GM18498 (cell line): ENCODE measurements around the gene RAB1B.
"Not testable (repeated sequence)": the region's sequence is repeated elsewhere in the genome, so short reads cannot be mapped to it uniquely, and the experiment has no call there.

ENCODE experiments used
- ATAC-seq: cut with Tn5 transposase; IDR thresholded peaks from one replicate; pipeline ENCODE4 v1.9.1; 2021; ENCODE audit warnings: mild to moderate bottlenecking, moderate library complexity; ENCODE audit not compliant: unreplicated experiment

Gene RAB1B

DNA sequence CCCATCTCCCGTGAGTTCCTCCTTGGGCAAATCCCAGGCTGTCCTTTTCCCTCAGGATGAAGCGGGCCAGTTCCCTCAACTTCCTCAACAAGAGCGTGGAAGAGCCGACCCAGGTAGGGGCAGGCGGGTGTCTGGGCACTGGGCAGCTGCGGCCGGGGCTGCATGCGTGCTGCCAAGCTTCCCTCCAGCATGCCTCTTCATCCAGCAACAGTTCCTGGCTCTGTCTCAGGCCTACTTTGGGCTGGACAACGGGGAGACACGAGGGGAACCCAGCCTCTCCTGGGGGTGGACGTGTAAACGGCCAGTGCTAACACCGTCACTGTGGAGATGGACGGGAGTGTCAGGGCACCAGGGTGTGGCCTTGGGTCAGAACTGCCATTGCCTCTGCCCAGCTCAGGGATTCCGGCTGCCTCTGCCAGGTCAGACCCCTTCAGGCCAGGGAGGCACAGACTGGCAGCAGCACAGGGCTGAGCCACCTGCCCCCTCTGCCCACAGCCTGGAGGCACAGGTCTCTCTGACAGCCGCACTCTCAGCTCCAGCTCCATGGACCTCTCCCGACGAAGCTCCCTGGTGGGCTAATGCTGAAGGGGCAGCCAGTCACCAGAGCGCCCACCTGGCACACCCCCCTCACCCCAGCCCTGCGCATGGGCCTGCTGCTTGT lies 1.9 kb upstream of the RAB1B start:
- ATAC-seq = no peak

DNA sequence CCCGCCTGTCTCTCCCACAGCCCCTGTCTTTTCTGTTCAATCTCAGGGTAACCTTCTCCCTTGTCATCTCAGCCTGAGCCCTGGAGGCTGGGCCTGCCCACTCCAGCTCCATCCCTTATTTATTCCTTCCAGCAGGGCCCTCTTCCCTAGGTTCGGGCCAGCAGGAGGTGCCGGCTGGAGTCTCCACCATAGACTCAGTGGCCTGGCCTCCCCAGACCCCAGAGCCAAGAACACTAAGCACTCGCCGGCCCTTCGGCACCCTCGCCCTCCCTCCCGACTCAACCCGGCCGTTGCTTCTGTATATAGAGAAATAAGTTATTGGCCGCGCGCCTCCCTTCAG lies 1.4 kb upstream of the RAB1B start:
- ATAC-seq = no peak

DNA sequence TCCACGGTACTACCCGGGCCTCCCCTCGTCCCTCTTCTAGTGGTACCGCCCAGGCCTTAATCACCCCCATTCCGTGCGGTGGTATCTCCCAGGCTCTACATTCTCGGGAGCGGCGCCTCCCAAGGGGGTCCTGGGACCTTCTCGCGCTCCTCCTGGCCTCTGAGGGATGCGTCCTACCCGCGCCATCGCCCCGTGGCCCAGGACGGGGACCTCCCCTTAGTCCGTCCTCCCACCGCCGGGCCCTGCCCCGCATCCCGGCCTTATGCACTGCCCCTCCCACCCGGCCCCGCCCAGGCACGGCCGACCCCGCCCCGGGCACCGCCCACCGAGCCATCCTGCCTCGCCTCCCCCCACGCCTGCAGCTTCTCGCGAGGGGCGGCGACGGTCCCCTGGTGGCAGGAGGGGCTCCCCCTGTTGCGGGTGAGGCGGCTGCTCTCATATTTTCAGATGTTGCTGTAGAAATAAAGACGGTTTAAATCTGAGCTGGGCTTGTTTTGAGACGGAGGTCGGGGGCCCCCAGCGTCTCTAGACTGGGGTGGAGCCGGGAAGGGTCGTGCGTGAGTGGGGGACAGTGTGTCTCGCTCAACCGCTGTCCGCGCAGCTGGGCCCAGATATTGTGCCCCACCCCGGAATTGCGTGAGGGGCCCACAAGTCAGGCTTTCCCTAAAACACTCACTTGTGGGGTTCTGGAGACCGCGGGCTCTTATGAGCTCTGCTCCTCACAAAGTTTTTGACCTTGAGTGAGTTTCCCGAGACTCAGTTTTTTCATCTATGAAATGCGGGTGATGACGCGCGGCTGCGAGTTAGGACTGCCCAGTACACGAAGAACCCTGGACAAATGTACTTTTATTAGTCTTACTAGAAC lies 828 bp upstream of the RAB1B start:
- ATAC-seq = peak; percentile 57

DNA sequence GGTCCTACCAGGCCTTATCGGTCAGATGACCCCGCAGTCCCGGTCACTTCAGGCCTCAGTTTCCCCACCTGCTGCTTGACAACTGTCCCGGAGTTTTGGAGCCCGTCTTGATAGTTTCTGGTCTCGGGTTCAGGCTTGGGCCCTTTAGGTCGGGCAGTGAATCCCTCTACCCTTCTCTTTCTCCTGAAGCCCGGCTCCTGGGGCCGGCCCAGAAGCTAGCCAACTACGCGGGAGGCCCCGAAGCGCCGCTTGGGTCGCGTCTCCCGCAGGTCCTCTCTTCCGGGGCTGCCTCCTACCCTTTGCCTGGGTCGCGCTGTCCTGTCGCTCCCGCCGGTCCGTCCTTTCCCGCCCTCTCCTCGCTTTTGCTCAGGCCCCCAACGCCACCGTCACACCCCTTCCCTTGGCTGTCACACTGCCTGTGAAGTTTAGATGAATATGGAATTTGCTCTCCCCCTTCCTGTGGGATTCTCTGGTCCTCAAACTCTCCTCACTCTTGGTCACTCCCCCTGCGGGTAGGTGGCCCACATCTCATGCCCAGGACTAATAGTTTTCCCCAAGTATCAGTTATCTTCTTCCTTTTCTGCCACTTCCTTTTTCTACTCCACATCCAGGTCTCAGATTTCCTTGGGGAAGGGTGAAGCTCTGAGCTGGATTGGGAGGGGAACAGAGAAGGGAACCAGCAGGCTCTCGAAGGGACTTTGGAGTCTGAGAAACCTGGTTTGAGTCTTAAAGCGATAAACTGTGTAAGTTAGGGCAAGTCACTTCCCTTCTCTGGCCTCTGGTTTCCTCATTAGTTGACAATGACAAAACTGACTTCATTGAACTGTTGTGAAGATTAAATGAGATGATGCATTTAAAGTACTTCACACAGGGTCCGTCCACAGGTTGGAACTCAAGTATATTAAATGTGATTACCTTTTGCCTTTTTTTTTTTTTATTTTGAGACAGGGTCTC lies 790 bp downstream of the RAB1B start:
- ATAC-seq = no peak

DNA sequence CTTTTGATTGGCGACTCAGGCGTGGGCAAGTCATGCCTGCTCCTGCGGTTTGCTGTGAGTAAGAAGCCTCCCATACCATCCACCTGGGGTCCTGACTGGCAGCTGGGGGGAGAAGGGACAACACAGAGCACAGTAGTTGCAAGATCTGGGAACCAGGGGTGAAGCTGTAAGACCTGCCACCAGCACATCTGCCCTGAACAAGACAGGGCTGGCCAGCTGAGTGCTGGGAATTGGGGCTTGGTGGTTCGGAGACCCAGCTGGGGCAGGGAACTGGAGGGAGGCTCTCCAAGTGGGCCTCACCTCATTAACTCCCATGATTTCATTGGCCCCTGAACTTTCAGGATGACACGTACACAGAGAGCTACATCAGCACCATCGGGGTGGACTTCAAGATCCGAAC lies 3.4 kb downstream of the RAB1B start:
- no peak for ATAC-seq

DNA sequence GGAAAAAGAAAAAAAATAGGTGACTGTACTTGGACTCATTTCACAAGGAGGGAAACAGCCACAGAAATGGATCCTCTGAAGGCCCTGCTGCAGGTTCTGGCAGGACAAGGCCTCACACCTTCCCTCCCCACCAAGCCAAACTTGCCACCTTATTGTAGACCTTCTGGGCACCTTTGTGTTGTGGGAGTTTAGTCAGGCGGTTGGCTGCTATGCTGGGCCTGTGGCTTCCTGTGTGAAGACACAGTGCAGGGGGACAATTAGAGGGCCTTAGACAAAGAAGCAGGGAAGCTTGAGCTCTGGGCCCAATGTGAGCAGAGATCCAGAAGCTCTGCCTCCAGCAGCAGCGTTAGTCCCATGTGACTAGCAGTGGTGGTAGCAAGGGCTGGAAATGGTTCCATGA lies 4.2 kb downstream of the RAB1B start:
- ATAC-seq = no peak

DNA sequence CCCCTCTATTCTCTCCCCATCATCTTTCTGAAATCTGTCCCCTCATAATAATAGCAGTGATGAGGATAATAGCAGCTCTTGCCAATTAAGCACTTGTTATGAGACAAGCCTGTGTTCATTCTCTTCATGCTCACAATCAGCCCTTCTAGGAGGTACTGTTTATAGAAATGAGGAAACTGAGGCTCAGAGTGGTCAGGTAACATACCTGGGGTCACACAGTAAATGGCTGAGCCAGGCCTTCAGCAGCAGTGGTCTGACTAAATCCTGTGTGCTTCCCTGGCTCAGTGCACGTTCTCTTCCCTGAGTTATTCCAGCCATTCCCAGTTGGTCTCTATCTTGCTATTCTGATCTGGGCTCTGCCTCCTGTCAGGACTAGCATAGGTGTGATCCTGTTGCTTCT lies 5.8 kb downstream of the RAB1B start:
- no peak for ATAC-seq

DNA sequence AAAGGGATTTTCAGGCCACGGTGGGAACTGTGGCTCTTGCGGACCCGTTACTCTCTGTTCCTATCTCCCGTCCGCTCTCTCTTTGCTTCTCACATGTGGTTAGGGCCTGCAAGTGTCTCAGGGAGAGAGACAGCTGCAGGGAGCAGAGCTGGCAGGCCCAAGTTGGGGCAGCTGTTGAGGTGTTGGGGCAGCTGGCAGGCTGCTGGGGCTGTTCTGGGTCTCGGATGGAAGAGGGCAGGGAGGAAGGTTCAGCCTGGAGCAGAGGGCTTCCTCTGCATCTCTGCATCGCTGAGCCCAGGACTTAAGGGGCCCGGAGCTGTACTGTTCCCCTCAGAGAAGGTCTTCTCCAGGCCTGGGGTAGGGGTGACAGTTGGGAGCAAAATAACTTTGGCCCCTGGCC lies 7.0 kb downstream of the RAB1B start:
- no peak for ATAC-seq

DNA sequence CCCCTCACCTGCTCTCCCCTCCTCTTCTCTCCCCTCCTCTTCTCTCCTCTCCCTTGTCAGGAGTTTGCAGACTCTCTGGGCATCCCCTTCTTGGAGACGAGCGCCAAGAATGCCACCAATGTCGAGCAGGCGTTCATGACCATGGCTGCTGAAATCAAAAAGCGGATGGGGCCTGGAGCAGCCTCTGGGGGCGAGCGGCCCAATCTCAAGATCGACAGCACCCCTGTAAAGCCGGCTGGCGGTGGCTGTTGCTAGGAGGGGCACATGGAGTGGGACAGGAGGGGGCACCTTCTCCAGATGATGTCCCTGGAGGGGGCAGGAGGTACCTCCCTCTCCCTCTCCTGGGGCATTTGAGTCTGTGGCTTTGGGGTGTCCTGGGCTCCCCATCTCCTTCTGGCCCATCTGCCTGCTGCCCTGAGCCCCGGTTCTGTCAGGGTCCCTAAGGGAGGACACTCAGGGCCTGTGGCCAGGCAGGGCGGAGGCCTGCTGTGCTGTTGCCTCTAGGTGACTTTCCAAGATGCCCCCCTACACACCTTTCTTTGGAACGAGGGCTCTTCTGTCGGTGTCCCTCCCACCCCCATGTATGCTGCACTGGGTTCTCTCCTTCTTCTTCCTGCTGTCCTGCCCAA lies 7.7 kb downstream of the RAB1B start:
- ATAC-seq = no peak

DNA sequence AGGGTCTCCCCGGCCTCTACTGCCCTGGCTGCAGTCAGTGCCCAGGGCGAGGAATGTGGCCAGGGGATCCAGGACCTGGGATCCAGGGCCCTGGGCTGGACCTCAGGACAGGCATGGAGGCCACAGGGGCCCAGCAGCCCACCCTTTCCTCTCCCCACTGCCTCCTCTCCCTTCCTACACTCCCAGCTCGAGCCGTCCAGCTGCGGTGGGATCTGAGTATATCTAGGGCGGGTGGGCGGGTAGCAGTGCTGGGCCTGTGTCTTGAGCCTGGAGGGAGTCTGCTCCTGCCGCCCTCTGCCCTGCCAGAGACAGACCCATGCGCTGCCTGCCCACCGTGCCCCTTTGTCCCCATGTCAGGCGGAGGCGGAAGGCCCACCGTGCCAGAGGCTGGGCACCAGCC lies 8.2 kb downstream of the RAB1B start:
- ATAC-seq = not testable (repeated sequence)

DNA sequence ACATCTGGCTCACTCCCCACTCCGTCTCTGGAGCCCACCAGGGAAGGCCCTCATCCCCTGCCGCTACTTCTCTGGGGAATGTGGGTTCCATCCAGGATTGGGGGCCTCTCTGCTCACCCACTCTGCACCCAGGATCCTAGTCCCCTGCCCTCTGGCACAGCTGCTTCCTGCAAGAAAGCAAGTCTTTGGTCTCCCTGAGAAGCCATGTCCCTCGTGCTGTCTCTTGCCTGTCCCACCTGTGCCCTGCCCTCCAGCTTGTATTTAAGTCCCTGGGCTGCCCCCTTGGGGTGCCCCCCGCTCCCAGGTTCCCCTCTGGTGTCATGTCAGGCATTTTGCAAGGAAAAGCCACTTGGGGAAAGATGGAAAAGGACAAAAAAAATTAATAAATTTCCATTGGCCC lies 8.6 kb downstream of the RAB1B start:
- not testable (repeated sequence) for ATAC-seq

DNA sequence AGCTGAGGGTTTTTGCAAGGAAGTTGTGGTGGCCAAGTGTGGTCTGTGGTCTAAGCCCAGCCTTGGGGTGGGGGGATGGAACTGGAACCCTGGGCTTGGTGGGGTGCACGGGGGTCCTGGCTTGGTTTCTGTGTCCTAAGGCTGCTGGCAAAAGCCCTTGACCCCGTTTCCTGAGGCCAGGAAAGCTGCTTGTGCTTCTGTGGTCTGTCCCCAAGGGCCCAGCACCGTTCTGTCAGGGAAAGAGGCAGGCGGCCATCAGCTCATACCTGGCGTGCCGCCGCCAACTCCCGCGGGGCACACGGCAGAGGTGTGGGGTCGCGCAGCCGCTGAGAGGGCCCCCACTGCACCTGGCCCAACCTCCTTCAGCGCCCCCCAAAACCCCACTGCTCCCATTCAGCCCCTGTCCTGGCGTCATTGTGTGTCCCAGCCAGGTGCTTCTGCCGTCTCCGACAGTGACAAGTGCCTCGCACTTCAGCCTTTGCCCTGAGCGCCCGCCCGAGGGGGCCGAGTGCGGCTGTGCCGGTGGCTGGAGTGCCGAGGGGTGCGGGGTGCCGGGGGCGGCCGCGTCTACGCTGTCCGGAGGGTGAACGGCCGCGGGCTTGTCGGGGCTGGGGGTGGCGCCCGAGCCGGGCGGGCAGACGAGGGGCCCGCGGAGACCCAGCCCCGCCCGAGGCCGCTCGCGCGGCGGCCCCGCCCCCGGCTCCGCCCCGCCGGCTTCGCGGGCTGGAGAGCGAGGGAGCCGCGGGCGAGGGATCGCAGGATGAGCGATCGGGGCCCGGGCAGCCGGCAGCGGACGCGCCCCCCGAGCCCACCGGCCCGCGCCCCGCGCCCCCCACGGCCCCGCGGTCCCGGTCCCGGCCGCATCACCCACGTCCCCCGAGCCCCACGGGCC lies 9.3 kb downstream of the RAB1B start, which contains the start of gene CNIH2:
CNIH2 (plus strand) TSS at position 705 of the 892 bp plus-strand sequence. CDS start 282 bp downstream, outside the sequence.
- ATAC-seq = no peak

DNA sequence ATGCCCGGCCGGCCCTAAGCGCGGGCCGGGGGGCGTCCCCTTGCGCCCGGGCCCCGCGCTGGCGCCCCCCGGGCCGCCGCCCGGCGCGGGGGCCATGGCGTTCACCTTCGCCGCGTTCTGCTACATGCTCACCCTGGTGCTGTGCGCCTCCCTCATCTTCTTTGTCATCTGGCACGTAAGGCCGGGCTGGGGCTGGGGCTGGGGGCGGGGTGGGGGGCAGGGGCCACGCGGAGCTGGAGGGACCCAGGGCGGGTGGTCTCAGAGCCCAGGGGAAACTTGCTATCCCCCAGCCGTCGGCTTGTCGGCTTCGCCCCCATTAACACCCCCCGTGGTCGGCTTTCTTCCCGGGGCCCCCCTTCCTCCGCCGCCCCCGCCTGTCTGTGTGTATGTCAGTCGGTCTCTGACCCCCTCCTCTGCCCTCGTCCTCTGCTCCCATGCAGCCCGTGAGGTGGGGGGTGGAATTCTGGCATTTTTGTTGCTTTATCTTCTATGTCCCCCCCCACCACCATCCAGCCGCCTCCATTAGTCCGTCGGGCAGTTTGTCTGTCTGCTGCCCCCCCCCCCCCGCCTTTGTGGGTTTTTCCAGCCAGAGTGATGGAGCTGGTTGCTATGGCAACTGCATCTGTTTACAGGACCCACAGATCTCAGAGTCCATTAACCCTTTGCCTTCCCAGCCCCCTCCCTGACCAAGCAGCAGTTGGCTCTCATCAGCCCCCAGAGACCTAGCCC lies 10.1 kb downstream of the RAB1B start:
- no peak for ATAC-seq

DNA sequence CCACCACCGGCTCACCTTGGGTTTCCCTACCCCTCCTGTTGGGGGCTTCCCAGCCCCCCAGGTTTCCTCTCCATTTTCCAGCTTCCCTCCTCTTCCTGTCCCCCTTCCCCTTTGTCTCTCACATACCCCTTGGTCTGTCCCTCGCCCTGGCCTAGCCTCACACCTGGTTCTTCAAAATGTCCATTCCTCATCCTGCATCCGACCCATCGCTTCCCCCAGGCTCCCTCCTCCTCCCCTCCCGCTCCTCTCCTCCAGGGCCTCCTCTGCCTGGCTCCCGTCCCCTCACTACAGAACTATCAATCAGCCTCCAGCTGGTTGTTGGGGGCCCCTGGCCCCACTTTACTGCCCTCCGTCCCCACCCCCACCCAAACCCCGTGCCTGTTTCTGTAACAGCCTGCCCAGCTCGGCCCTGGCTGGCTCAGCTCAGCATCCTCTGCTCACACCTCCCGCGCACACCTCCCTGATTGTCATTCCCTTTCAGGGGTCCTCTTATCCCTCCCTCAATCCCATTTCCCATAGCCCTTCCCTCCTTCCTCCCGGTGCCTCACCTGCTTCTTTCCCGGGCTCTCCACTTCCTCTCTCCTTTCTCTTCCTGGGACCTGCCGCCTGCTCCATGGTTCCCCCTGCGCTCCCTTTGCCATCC lies 10.8 kb downstream of the RAB1B start:
- no peak for ATAC-seq

DNA sequence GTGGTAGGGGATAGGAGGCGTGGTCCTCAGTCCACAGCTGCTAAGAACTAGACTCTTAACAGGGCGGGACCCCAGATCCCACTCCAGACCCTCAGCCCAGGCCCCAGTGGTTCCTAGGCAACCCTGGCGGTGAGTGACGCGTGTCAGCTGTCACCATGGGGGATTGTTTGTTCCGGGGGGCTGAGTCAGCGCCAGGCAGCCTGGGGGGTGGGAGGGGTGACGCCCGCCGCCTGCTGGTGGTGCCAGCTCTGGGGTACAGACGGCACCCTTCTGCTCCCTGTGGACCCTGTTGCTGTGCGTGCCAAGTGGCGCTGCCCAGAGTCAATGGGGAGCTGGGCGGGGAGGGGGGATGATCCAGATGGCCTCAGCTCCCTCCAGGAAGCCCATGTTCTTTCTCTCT lies 12.0 kb downstream of the RAB1B start:
- no peak for ATAC-seq

DNA sequence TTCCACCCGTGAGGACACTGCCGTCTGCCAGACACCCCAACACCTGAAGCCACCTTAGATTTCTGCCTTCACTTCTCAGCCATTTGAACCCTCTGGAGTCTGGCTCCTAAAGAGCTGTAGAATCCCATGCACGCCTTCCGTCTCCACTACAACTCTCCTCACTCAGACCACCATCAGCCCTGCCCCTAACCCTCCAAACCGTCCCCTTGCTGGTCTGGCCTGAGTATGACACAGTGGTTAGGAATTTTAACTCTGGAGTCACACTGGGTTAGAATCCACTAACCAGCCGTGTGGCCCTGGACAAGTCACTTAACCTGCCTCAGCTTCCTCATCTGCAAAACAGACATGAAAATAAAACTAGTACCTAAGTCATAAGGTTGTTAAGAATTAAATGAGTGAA lies 12.6 kb downstream of the RAB1B start:
- ATAC-seq = no peak

DNA sequence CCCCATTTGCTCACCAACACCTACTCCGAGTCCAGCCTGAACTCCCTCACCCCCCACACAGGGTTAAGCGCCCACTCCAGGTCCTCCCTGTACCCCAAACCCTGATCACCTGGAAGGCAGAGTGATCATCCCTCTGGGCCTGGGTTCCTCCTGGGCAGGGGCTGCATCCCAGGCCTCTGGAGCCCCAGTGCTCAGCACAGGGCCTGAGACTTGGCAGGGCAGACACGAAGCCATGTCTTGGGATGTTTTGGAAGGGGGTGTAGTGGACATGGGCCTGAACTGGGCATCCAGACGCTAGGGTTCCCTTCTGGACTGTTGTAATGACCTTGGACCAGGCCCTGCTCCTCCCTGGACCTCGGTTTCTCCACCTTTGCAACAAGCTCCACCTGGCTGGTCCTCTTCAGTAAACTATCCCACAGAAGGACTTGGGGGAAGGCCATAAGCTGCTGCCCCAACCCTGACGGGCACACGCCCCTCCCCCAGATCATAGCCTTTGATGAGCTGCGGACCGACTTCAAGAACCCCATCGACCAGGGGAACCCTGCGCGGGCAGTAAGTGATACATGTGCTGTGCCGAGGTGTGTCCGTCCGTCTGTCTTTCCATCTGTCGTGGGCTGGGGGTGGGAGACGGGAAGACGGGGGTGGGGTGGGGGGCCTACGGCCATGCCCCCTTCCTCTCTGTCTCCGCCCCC lies 13.5 kb downstream of the RAB1B start:
- no peak for ATAC-seq
